Activated naive CD8-positive, alpha-beta T cell (primary cell): ENCODE data around the gene CRYBB1.

Experiments
- H3K27ac Mint-ChIP-seq: one replicate; pipeline ENCODE4 v1.8.0; 2021; ENCODE audit warnings: mixed read lengths
- H3K27me3 Mint-ChIP-seq: one replicate; pipeline ENCODE4 v1.8.0; 2021; ENCODE audit warnings: mixed read lengths
- H3K36me3 Mint-ChIP-seq: one replicate; pipeline ENCODE4 v1.8.0; 2021; ENCODE audit warnings: mixed read lengths
- H3K4me1 Mint-ChIP-seq: one replicate; pipeline ENCODE4 v1.8.0; 2021; ENCODE audit warnings: low read depth, mixed read lengths
- H3K4me3 Mint-ChIP-seq: one replicate; pipeline ENCODE4 v1.8.0; 2021; ENCODE audit warnings: mild to moderate bottlenecking, mixed read lengths
- H3K9me3 Mint-ChIP-seq: one replicate; pipeline ENCODE4 v1.8.0; 2021; ENCODE audit warnings: low read depth, mixed read lengths

CRYBB1 gene

GRCh38 chr22:26617271-26618199 lies at the start of gene CRYBB1:
Gene CRYBB1, minus strand, starts transcription at chr22:26618027. Its CDS starts 1,708 bp downstream, at chr22:26616319.
- Mint-ChIP-seq H3K27me3 (no peaks in the 10 kb centered on the region), H3K36me3 (no peaks in the 10 kb centered on the region), H3K9me3 (no peaks in the 10 kb centered on the region), H3K4me1 (peaks cover 15% of the 10 kb centered on the region), H3K4me3 (no peak within 1 kb of the TSS), H3K27ac (peak within 1 kb of the TSS; percentile 4)

GRCh38 chr22:26667140-26667539 lies 49.3 kb upstream of the CRYBB1 start:
- H3K9me3 Mint-ChIP-seq, result no peaks in the 10 kb centered on the region
- no peak overlapping the region for H3K27ac Mint-ChIP-seq
- H3K27me3 Mint-ChIP-seq, result no peaks in the 10 kb centered on the region
- peaks cover 52% of the 10 kb centered on the region for H3K4me1 Mint-ChIP-seq
- H3K36me3 Mint-ChIP-seq, result peaks cover 2% of the 10 kb centered on the region
- H3K4me3 Mint-ChIP-seq, result no peak overlapping the region

- H3K4me3 Mint-ChIP-seq, result peak overlapping the region; percentile 75
- peaks cover 2% of the 10 kb centered on the region for H3K36me3 Mint-ChIP-seq
- no peaks in the 10 kb centered on the region for H3K9me3 Mint-ChIP-seq
- peak overlapping the region; percentile 86 for H3K27ac Mint-ChIP-seq
- H3K27me3 Mint-ChIP-seq, result no peaks in the 10 kb centered on the region
- H3K4me1 Mint-ChIP-seq, result peaks cover 38% of the 10 kb centered on the region
Measured at GRCh38 chr22:26665813-26666231, 48.0 kb upstream of the CRYBB1 start.

GRCh38 chr22:26663374-26663923 lies 45.6 kb upstream of the CRYBB1 start:
- Mint-ChIP-seq H3K27ac (no peak overlapping the region), H3K27me3 (no peaks in the 10 kb centered on the region), H3K4me3 (no peak overlapping the region), H3K9me3 (no peaks in the 10 kb centered on the region), H3K4me1 (peaks cover 36% of the 10 kb centered on the region), H3K36me3 (peaks cover 2% of the 10 kb centered on the region)

GRCh38 chr22:26662160-26662559 lies 44.3 kb upstream of the CRYBB1 start:
- no peaks in the 10 kb centered on the region for H3K9me3 Mint-ChIP-seq
- H3K27ac Mint-ChIP-seq, result no peak overlapping the region
- no peak overlapping the region for H3K4me3 Mint-ChIP-seq
- no peaks in the 10 kb centered on the region for H3K27me3 Mint-ChIP-seq
- H3K4me1 Mint-ChIP-seq, result peaks cover 41% of the 10 kb centered on the region
- H3K36me3 Mint-ChIP-seq, result no peaks in the 10 kb centered on the region

GRCh38 chr22:26660961-26661578 lies 43.2 kb upstream of the CRYBB1 start:
- Mint-ChIP-seq H3K27ac (no peak overlapping the region), H3K9me3 (no peaks in the 10 kb centered on the region), H3K27me3 (no peaks in the 10 kb centered on the region), H3K4me3 (no peak overlapping the region), H3K36me3 (no peaks in the 10 kb centered on the region), H3K4me1 (peaks cover 40% of the 10 kb centered on the region)

GRCh38 chr22:26660356-26660755 lies 42.5 kb upstream of the CRYBB1 start:
- Mint-ChIP-seq H3K36me3 (no peaks in the 10 kb centered on the region), H3K4me1 (peaks cover 34% of the 10 kb centered on the region), H3K9me3 (no peaks in the 10 kb centered on the region), H3K27ac (no peak overlapping the region), H3K4me3 (no peak overlapping the region), H3K27me3 (no peaks in the 10 kb centered on the region)

GRCh38 chr22:26658671-26659478 lies 41.0 kb upstream of the CRYBB1 start:
- Mint-ChIP-seq H3K36me3 (no peaks in the 10 kb centered on the region), H3K27ac (peak overlapping the region; percentile 83), H3K4me3 (peak overlapping the region; percentile 91), H3K4me1 (peaks cover 21% of the 10 kb centered on the region), H3K9me3 (no peaks in the 10 kb centered on the region), H3K27me3 (no peaks in the 10 kb centered on the region)

- Mint-ChIP-seq H3K4me3 (peak overlapping the region; percentile 91), H3K27ac (peak overlapping the region; percentile 85), H3K36me3 (no peaks in the 10 kb centered on the region), H3K27me3 (no peaks in the 10 kb centered on the region), H3K4me1 (peaks cover 19% of the 10 kb centered on the region), H3K9me3 (no peaks in the 10 kb centered on the region)
Measured at GRCh38 chr22:26658161-26658560, 40.3 kb upstream of the CRYBB1 start.

GRCh38 chr22:26656891-26657851 lies 39.3 kb upstream of the CRYBB1 start, which contains the start of gene MIAT:
Gene MIAT, plus strand, starts transcription at chr22:26657588.
- Mint-ChIP-seq H3K27me3 (no peaks in the 10 kb centered on the region), H3K27ac (peak within 1 kb of the TSS; percentile 85), H3K36me3 (no peaks in the 10 kb centered on the region), H3K4me1 (peaks cover 19% of the 10 kb centered on the region), H3K9me3 (no peaks in the 10 kb centered on the region), H3K4me3 (peak within 1 kb of the TSS; percentile 91)

- H3K36me3 Mint-ChIP-seq, result no peaks in the 10 kb centered on the region
- no peaks in the 10 kb centered on the region for H3K9me3 Mint-ChIP-seq
- no peaks in the 10 kb centered on the region for H3K27me3 Mint-ChIP-seq
- peaks cover 27% of the 10 kb centered on the region for H3K4me1 Mint-ChIP-seq
- H3K4me3 Mint-ChIP-seq, result no peak overlapping the region
- H3K27ac Mint-ChIP-seq, result no peak overlapping the region
Measured at GRCh38 chr22:26651815-26652214, 34.0 kb upstream of the CRYBB1 start.

- Mint-ChIP-seq H3K9me3 (no peaks in the 10 kb centered on the region), H3K36me3 (no peaks in the 10 kb centered on the region), H3K4me1 (peaks cover 34% of the 10 kb centered on the region), H3K27me3 (no peaks in the 10 kb centered on the region), H3K4me3 (no peak overlapping the region), H3K27ac (no peak overlapping the region)
Measured at GRCh38 chr22:26650722-26651421, 33.0 kb upstream of the CRYBB1 start.
